ENCODE measurements around the gene ACOXL.

Gene ACOXL

DNA sequence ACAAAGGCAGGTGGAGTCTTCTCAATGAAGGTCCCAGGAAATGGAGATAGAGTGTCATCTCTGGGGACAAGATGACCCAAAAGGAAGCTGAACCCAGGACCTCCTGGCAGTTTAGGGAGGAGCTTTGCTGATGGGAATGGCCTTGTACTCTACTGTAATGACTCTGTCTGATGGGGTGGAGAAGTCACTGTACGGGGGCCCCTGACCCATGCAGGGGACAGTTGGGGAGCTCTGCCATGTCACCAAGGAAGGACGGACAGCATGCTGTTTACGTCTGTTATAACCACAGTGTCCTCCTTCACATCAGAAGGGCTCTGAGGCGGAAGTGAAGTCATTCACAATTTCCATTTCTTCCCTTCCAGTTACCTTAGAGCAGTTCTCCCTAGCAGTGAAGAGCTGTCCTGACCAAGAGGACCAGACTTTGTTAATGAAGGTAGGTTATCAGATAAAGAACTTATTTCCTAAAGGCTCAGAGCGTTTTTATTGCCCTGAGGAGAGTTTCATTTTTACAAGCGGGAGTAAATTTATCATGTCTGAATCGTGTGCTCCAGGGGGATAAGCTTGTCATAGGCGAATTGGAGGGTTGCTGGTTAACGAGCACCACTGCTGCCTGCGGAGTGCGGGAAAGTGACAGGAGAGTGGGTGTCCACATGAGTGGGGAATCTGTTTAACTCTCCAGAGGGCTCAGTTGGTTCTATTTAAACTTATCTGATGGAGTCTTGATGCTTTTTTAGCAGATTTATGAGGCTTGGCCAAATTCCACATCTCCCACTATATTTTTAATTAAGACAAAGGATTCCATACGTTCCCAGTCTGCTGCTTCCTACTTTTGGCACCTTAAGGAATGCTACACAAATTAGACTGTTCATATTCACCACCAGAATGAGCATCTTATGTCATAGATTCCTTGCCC lies 316.7 kb downstream of the ACOXL start:
- no peaks in the 10 kb centered on the region for H3K9me3 ChIP-seq (ENCODE audit: insufficient read depth, low read depth, low read length)
- no peaks in the 10 kb centered on the region for H3K27me3 ChIP-seq (ENCODE audit: insufficient read depth, low read length)
- 92% methylated on average over 12 of the region's 12 CpGs for WGBS
- no peak overlapping the region for H3K27ac ChIP-seq (ENCODE audit: low read depth, low read length)
- H3K4me3 ChIP-seq (ENCODE audit: low read length), result no peak overlapping the region
- no peaks in the 10 kb centered on the region for H3K4me1 ChIP-seq (ENCODE audit: insufficient read depth, low read length)
- H3K9ac ChIP-seq (ENCODE audit: low read depth, low read length), result no peak overlapping the region
- H3K36me3 ChIP-seq (ENCODE audit: insufficient read depth, low read length), result no peaks in the 10 kb centered on the region

DNA sequence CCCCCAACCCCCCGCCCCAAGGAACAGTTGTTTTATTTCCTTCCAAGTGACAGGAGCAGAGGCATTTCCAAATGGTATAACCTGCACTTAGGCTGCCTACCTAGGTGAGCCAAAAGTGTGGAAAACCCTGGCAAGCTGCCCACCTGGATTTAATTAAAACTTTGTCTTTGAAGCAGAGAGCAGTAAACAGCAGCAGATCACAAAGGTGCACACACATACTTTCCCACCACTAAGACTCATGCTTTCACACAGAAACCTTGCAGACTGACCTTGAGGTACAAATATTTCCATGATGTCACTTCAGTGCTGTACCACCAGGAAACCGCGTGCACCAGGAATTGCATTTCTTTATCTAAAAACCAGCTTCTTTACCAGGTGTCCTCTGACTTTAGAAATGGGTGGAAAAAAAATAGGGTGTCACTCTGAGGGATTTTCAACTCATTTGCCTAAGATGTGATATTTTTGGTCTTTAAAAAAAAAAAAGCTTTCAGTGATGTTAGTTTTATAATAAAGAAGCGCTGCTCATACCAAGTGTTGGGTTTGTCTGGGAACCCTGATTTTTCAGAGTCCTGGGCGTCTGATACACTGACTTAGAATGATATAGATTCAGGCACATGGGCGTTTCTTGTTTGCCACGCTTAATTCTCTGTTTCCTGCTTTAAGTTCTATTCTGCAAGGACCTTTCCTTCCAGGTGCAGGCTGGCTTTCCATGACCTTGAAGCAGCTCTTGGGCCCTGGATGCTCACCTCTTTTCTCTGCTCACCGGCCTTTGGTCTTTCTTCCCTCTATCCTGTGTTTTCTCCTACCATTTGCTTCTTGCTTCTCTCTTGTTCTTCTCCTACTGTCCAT lies 317.6 kb downstream of the ACOXL start:
- WGBS, result 97% methylated on average over 8 of the region's 8 CpGs
- H3K27me3 ChIP-seq (ENCODE audit: insufficient read depth, low read length), result no peaks in the 10 kb centered on the region
- no peak overlapping the region for H3K27ac ChIP-seq (ENCODE audit: low read depth, low read length)
- no peaks in the 10 kb centered on the region for H3K9me3 ChIP-seq (ENCODE audit: insufficient read depth, low read depth, low read length)
- H3K4me1 ChIP-seq (ENCODE audit: insufficient read depth, low read length), result no peaks in the 10 kb centered on the region
- no peak overlapping the region for H3K4me3 ChIP-seq (ENCODE audit: low read length)
- no peaks in the 10 kb centered on the region for H3K36me3 ChIP-seq (ENCODE audit: insufficient read depth, low read length)
- no peak overlapping the region for H3K9ac ChIP-seq (ENCODE audit: low read depth, low read length)

DNA sequence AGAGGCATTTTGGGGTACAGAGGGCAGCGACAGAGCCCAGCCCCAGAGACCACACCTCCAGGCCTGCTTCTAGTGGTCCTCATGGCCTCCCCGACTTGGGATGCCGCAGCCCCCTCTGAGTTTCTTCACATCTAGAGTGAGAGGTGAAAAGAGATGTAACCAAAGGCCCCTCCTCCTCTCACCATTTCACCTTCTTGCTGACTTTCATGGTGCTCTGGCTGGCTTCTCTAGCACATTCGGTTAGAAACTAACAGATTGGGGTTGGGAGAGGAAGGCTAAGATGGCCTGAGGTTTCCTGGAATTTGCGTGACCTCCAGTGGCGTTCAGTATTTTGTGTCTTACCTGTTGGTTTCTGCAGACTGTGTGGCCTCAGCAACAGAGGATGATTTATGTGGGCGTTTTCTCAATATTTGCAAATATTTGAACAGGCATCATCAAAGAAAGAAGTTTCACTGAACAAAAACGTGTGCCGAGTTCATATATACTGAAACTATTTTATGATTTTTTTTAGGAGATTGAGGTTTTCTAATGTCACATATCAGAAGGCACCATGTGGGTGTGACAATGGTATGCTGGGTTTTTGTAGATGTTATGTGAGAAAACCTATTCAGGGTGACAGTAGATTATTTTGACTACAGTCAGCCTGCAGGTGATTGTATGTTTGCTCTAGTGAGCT lies 318.5 kb downstream of the ACOXL start:
- Histone ChIP-seq H3K9ac (ENCODE audit: low read depth, low read length) (no peak overlapping the region), H3K4me1 (ENCODE audit: insufficient read depth, low read length) (no peaks in the 10 kb centered on the region), H3K27me3 (ENCODE audit: insufficient read depth, low read length) (no peaks in the 10 kb centered on the region), H3K9me3 (ENCODE audit: insufficient read depth, low read depth, low read length) (no peaks in the 10 kb centered on the region), H3K36me3 (ENCODE audit: insufficient read depth, low read length) (no peaks in the 10 kb centered on the region), H3K27ac (ENCODE audit: low read depth, low read length) (no peak overlapping the region), H3K4me3 (ENCODE audit: low read length) (no peak overlapping the region)
- 93% methylated on average over 9 of the region's 9 CpGs for WGBS

DNA sequence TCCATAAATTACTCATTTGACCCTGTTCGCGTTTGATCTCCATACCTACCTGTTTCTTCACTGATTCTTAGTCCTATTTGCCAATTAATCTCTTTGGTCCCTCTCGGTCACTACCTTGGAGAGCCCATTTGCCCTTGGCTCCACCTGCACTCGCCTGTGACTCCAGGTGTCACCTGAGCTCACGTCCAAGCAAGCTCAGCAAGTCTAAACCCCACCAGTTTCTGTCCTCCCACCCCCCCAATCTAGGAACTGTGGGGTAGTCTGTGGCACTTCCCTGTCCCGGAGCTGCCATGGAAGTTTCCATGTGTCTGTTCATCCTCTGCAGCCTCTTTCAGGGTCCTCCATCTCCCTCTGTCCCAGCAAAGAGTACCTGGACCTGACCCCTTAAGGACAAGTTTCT lies 320.2 kb downstream of the ACOXL start:
- Histone ChIP-seq H3K9me3 (ENCODE audit: insufficient read depth, low read depth, low read length) (no peaks in the 10 kb centered on the region), H3K36me3 (ENCODE audit: insufficient read depth, low read length) (no peaks in the 10 kb centered on the region), H3K4me1 (ENCODE audit: insufficient read depth, low read length) (no peaks in the 10 kb centered on the region), H3K27me3 (ENCODE audit: insufficient read depth, low read length) (no peaks in the 10 kb centered on the region), H3K4me3 (ENCODE audit: low read length) (no peak overlapping the region), H3K9ac (ENCODE audit: low read depth, low read length) (no peak overlapping the region), H3K27ac (ENCODE audit: low read depth, low read length) (no peak overlapping the region)
- 94% methylated on average over 6 of the region's 6 CpGs for WGBS

DNA sequence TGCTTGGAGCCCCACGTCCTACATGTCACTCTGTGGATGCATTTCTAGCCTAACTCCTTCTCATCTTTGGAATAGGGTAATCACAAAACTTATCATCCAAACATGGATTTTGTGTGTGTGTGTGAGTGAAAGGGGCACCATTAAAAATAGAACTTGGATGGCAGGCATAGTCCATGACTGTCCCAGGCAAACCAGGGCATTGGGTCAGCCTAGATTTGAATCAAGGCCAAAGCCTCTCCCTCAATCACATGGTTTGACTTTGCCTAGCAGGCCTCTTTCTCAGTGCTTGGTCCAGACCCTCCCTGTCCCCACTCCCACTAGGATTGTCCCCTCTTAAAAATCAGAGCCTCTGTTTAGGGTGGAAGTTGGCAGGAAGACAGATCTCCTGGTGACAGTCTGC lies 320.9 kb downstream of the ACOXL start:
- Histone ChIP-seq H3K9me3 (ENCODE audit: insufficient read depth, low read depth, low read length) (no peaks in the 10 kb centered on the region), H3K27ac (ENCODE audit: low read depth, low read length) (no peak overlapping the region)

DNA sequence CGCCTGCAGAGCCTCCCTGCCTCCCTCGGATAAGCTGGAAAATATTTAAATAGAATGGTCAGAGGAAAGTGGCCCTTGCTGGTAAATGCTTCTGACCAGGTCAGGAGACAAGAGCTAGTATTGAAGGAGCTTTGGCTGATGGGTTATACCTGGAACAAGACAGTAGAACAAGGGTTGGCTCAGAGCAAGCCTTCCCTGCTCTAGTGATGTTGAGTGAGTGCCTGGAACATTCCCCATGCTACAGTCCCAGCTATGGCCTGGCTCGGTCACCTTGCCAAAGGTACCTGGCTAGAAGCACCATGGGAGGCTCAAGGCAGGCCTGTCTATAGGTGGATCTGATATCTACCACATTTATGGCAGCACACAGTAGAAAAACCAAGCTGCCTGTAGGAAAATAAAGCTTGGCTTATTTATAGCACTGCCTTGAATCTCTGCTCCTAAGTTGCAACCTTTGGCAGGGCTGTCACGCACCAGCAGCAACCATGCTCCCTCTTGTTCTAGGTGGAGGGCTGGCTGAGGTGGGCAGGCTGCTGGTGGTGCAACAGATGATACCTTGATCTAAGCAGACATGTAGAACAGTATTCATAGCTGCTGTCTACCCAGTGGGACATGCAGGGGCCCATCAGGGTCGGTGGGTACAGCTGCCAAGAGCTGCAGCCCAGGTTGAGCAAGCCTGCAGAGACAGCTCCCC lies 321.6 kb downstream of the ACOXL start:
- Histone ChIP-seq H3K36me3 (ENCODE audit: insufficient read depth, low read length) (no peaks in the 10 kb centered on the region), H3K27me3 (ENCODE audit: insufficient read depth, low read length) (no peaks in the 10 kb centered on the region), H3K9ac (ENCODE audit: low read depth, low read length) (no peak overlapping the region), H3K4me3 (ENCODE audit: low read length) (no peak overlapping the region), H3K27ac (ENCODE audit: low read depth, low read length) (no peak overlapping the region), H3K9me3 (ENCODE audit: insufficient read depth, low read depth, low read length) (no peaks in the 10 kb centered on the region), H3K4me1 (ENCODE audit: insufficient read depth, low read length) (no peaks in the 10 kb centered on the region)
- WGBS, result 95% methylated on average over 5 of the region's 5 CpGs

More for the DNA sequence above, 320.9 kb downstream of the ACOXL start:
- no peak overlapping the region for H3K9ac ChIP-seq (ENCODE audit: low read depth, low read length)
- WGBS, result 83% methylated on average over 1 of the region's 1 CpG
- H3K27me3 ChIP-seq (ENCODE audit: insufficient read depth, low read length), result no peaks in the 10 kb centered on the region
- H3K36me3 ChIP-seq (ENCODE audit: insufficient read depth, low read length), result no peaks in the 10 kb centered on the region
- no peak overlapping the region for H3K4me3 ChIP-seq (ENCODE audit: low read length)
- H3K4me1 ChIP-seq (ENCODE audit: insufficient read depth, low read length), result no peaks in the 10 kb centered on the region

DNA sequence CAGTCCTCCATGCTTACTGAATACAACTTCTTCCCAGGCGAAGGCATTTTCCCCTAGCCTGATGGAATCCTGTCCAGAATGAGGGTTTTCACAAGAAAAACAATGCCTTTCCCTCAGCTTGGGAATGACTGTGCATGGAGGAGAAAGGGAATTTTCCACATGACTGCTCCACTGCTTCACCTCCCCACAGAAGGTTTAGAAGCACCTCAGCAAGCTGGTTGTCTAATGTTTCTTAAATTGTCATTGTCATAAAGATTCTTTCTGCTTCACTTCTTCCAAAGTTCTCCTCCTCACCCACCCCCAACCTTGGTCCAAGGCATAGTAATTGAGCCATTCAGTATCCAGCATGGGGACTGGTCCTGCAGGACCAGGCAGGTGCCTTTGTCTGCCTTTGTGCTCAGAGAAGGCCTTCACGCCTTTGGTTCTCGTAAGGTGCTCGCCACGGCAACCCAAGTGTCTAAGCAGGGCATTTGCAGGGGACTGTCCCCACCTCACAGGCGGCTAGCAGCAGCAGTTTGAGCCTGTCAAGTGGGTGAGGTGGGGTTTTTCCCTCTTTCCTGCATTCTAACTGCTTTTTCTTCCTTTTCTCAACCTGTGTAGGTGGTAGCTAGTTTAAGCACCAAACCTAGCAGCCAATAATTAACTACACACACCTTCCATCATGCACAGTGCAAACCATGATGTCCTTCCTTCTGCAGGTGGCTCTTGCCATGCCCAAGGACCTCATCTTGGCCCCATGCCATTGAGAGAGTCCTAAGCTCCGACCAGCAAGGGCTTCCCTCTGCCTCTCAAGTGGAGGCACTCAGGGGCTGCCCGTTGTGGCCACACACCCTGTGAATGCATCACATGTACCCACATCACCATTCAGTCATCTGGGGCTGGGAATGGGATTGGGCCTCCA lies 322.7 kb downstream of the ACOXL start:
- Histone ChIP-seq H3K27me3 (ENCODE audit: insufficient read depth, low read length) (no peaks in the 10 kb centered on the region), H3K9me3 (ENCODE audit: insufficient read depth, low read depth, low read length) (no peaks in the 10 kb centered on the region), H3K4me3 (ENCODE audit: low read length) (no peak overlapping the region), H3K36me3 (ENCODE audit: insufficient read depth, low read length) (no peaks in the 10 kb centered on the region), H3K27ac (ENCODE audit: low read depth, low read length) (no peak overlapping the region), H3K9ac (ENCODE audit: low read depth, low read length) (no peak overlapping the region), H3K4me1 (ENCODE audit: insufficient read depth, low read length) (no peaks in the 10 kb centered on the region)
- WGBS, result 87% methylated on average over 8 of the region's 8 CpGs

DNA sequence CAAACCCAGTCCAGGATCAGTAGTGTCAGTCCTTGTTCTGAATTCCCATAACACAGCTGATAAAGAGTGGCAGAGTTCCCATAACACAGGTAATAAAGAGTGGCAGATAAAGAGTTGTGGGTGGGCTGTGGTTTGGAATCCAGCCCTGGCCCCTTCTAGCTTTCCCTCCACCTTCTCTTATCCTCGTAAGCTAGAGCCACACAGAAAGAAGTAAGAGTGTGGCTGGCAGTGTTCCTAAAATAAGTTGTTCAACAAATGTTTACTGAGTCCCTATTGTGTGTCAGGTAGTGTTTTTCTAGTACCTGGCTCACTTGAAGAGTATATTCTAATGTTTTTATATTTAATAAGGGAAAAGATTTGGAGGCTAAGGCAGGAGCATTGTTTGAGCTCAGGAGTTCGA lies 323.4 kb downstream of the ACOXL start:
- Histone ChIP-seq H3K27me3 (ENCODE audit: insufficient read depth, low read length) (no peaks in the 10 kb centered on the region), H3K4me3 (ENCODE audit: low read length) (no peak overlapping the region), H3K36me3 (ENCODE audit: insufficient read depth, low read length) (no peaks in the 10 kb centered on the region), H3K9me3 (ENCODE audit: insufficient read depth, low read depth, low read length) (no peaks in the 10 kb centered on the region), H3K27ac (ENCODE audit: low read depth, low read length) (no peak overlapping the region), H3K9ac (ENCODE audit: low read depth, low read length) (no peak overlapping the region), H3K4me1 (ENCODE audit: insufficient read depth, low read length) (no peaks in the 10 kb centered on the region)
- WGBS, result 93% methylated on average over 2 of the region's 2 CpGs

DNA sequence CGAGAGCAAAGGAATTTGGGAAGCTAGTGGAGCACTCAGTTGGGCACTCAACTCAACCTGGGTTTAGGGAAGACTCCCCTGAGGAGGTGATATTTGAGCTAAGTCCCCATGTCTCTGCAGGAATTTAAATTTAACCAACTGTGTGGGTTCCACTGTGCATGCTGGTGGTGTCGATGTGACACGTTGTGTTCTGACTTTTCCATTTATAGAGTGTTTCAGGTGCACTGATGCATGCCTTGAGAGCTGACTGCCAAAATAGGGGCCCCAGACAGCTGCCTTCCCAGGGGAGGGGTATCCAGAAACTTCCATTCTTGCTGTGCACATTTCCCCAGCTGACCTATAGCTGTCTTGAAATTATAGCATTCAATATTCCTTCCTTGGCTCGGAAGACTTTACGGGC lies 324.7 kb downstream of the ACOXL start:
- Histone ChIP-seq H3K36me3 (ENCODE audit: insufficient read depth, low read length) (no peaks in the 10 kb centered on the region), H3K4me3 (ENCODE audit: low read length) (no peak overlapping the region), H3K27me3 (ENCODE audit: insufficient read depth, low read length) (no peaks in the 10 kb centered on the region), H3K9ac (ENCODE audit: low read depth, low read length) (no peak overlapping the region), H3K27ac (ENCODE audit: low read depth, low read length) (no peak overlapping the region), H3K4me1 (ENCODE audit: insufficient read depth, low read length) (no peaks in the 10 kb centered on the region), H3K9me3 (ENCODE audit: insufficient read depth, low read depth, low read length) (no peaks in the 10 kb centered on the region)
- WGBS, result 94% methylated on average over 5 of the region's 5 CpGs

DNA sequence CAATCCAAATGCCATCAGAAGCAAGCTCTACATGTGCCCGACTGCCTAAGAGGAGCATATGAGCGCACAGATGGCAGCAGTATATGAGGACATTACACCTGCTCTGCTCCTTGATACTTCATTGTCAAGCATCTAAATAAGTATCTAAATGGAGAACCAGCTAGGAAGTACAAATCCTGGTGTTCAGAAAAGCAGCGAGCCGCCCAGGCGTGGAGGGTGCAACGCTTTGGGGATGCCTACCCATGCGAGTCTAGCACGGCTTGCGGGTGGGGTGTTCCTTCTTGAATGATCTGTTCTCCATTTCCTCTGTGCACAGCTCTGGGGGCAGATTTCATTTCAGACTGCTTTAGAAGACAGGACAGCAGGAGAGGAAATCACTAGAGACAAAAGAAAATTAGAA lies 325.3 kb downstream of the ACOXL start:
- H3K4me3 ChIP-seq (ENCODE audit: low read length), result no peak overlapping the region
- 85% methylated on average over 9 of the region's 9 CpGs for WGBS
- H3K27me3 ChIP-seq (ENCODE audit: insufficient read depth, low read length), result no peaks in the 10 kb centered on the region
- no peaks in the 10 kb centered on the region for H3K9me3 ChIP-seq (ENCODE audit: insufficient read depth, low read depth, low read length)
- H3K9ac ChIP-seq (ENCODE audit: low read depth, low read length), result no peak overlapping the region
- no peaks in the 10 kb centered on the region for H3K4me1 ChIP-seq (ENCODE audit: insufficient read depth, low read length)
- H3K36me3 ChIP-seq (ENCODE audit: insufficient read depth, low read length), result no peaks in the 10 kb centered on the region
- no peak overlapping the region for H3K27ac ChIP-seq (ENCODE audit: low read depth, low read length)
